Lower leg skin (tissue), 3 donors: ENCODE results near the gene ZNF804B.

Experiments used
- POLR2A ChIP-seq, 2 donors: fragments of 450-650 bp; IDR thresholded peaks; one replicate each; pipeline ENCODE4 v1.6.1; 2016 to 2017; ENCODE audit warnings: antibody characterized with exemption in 2 of 2, mild to moderate bottlenecking in 1 of 2, moderate library complexity in 1 of 2
- TF ChIP-seq, protein P1 (sequence below), 3 donors: fragments of 450-650 bp; IDR thresholded peaks; one replicate each; pipeline ENCODE4 v1.5.1; 2016; ENCODE audit warnings: antibody characterized with exemption in 3 of 3, mild to moderate bottlenecking in 3 of 3, moderate library complexity in 2 of 3

DNA sequence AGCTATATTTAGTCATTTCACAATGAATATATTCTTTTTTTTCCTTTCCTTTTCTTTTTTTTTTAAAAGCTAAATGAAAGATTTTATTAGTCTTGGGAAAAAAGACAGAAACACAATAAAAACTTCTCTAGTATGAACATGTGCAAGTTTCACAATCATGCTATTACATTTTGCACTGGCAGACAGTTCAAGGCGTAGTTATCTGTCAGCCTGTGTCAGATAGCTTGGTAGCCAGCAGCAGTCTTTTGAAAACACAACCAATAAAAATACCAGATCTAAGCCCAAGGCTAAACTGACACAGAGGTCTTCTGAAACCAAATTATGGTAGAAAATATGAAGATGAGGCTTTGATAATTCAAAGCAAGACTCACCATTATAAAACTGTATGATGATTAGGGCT lies 241.8 kb downstream of the ZNF804B start:
- TF ChIP-seq, protein P1, sequence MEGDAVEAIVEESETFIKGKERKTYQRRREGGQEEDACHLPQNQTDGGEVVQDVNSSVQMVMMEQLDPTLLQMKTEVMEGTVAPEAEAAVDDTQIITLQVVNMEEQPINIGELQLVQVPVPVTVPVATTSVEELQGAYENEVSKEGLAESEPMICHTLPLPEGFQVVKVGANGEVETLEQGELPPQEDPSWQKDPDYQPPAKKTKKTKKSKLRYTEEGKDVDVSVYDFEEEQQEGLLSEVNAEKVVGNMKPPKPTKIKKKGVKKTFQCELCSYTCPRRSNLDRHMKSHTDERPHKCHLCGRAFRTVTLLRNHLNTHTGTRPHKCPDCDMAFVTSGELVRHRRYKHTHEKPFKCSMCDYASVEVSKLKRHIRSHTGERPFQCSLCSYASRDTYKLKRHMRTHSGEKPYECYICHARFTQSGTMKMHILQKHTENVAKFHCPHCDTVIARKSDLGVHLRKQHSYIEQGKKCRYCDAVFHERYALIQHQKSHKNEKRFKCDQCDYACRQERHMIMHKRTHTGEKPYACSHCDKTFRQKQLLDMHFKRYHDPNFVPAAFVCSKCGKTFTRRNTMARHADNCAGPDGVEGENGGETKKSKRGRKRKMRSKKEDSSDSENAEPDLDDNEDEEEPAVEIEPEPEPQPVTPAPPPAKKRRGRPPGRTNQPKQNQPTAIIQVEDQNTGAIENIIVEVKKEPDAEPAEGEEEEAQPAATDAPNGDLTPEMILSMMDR (IDR thresholded peaks at IDR 0.05) = no peak
- TF ChIP-seq POLR2A (IDR thresholded peaks at IDR 0.05) = no peak
